Natural killer cell (primary cell): ENCODE results near the gene MRM2. TPM values are rescaled to one million over a fixed set of nuclear protein-coding genes. Genes with fewer than 3 reads are reported as not detected.

Experiments
- ATAC-seq, 3 donors: fragments of 150-1000 bp in 2 of 3; fragments of 200-7000 bp in 1 of 3; cut with Tn5 transposase; 1 replicate in 1 of 3; 2 replicates in 2 of 3; pipeline ENCODE4 v1.10.0; 2021; ENCODE audit warnings: mild to moderate bottlenecking in 2 of 3, moderate library complexity in 2 of 3
- DNase-seq, 2 donors: peaks; one replicate each; pipeline versions ENCODE4 v3.0.0 to v3.0.0-alpha.2; 2013 to 2021; ENCODE audit warnings: mixed read lengths in 1 of 2
- H3K27ac ChIP-seq: one replicate; pipeline ENCODE4 v1.5.1; 2013; ENCODE audit warnings: mild to moderate bottlenecking, low read length
- H3K27me3 ChIP-seq: one replicate; pipeline ENCODE4 v1.6.1; 2013; ENCODE audit warnings: low read length; ENCODE audit not compliant: control insufficient read depth, insufficient read depth
- H3K36me3 ChIP-seq: one replicate; pipeline ENCODE4 v1.6.1; 2013; ENCODE audit warnings: low read length; ENCODE audit not compliant: control insufficient read depth, insufficient read depth
- H3K4me1 ChIP-seq: one replicate; pipeline ENCODE4 v1.6.1; 2013; ENCODE audit warnings: low read length; ENCODE audit not compliant: control insufficient read depth, insufficient read depth
- H3K4me3 ChIP-seq: one replicate; pipeline ENCODE4 v1.5.1; 2013; ENCODE audit warnings: low read length
- H3K9me3 ChIP-seq: one replicate; pipeline ENCODE4 v1.6.1; 2013; ENCODE audit warnings: low read length; ENCODE audit not compliant: control insufficient read depth, insufficient read depth
- H3K27ac Mint-ChIP-seq, 2 donors: one replicate each; pipeline ENCODE4 v1.8.0; 2022; ENCODE audit warnings: mild to moderate bottlenecking in 2 of 2, mixed read lengths in 2 of 2, moderate library complexity in 1 of 2
- H3K27me3 Mint-ChIP-seq, 2 donors: one replicate each; pipeline ENCODE4 v1.8.0; 2022; ENCODE audit warnings: low read depth in 2 of 2, mixed read lengths in 2 of 2
- H3K36me3 Mint-ChIP-seq: one replicate; pipeline ENCODE4 v1.8.0; 2022; ENCODE audit warnings: mixed read lengths
- H3K4me1 Mint-ChIP-seq, 2 donors: one replicate each; pipeline ENCODE4 v1.8.0; 2022; ENCODE audit warnings: mixed read lengths in 2 of 2
- H3K4me3 Mint-ChIP-seq: one replicate; pipeline ENCODE4 v1.8.0; 2022; ENCODE audit warnings: mild to moderate bottlenecking, moderate library complexity, mixed read lengths
- H3K9me3 Mint-ChIP-seq, 2 donors: one replicate each; pipeline ENCODE4 v1.8.0; 2022; ENCODE audit warnings: mixed read lengths in 2 of 2
- WGBS: methylation state at CpG from one replicate; pipeline ENCODE4 v1.1.7; 2013; ENCODE audit warnings: missing lambda C conversion rate; ENCODE audit not compliant: insufficient coverage; 5-methylcytosine and 5-hydroxymethylcytosine counted together
- intact Hi-C: fragments of 100-400 bp; cut with micrococcal nuclease; formaldehyde crosslinking; loops from one replicate; pipeline ENCODE4 v1.14.2; 2022
- total RNA-seq, 4 donors: library from RNA; stranded (reverse); fragments of 120-200 nt in 1 of 4; gene quantifications; one replicate each; pipeline versions ENCODE4 v1.2.3 to v1.2.4, GENCODE V29; 2013 to 2022
- TF ChIP-seq, protein P1 (sequence below): fragments of 200-600 bp; IDR thresholded peaks from one replicate; pipeline ENCODE4 v1.8.0; 2022; ENCODE audit warnings: antibody characterized with exemption

MRM2 gene
- total RNA-seq, 3 donors from 2014 or later (not counting 1 experiment from before 2014, with no cell fraction given), result 7.9 to 12.0 (median 10.0) TPM

DNA sequence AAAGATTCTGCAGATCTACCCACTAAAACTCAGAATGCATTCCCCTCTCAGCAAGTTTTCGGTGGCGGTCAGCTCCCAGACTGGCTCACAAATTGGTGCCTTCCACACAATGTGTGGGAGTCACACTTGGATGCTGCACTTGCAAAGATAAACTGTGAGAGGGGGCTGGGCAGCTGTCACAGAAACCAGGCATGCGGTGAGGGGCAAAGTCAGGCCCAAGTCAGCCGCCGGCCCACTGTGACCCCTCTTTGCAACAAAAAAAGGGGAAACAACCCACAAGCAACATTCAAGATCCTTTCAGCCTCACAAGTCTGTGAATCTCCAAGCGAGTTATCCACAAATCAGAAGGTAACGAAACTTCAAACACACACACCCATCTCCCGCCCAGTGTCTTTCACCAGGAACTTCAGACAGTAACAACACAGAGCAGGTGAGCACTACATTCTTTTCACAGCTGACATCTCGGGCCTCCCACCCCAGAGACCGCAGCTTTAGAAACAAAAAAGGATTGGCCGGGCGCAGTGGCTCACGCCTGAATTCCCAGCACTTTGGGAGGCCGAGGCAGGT, 40.3 kb upstream of the MRM2 start:
- TF ChIP-seq, protein P1, sequence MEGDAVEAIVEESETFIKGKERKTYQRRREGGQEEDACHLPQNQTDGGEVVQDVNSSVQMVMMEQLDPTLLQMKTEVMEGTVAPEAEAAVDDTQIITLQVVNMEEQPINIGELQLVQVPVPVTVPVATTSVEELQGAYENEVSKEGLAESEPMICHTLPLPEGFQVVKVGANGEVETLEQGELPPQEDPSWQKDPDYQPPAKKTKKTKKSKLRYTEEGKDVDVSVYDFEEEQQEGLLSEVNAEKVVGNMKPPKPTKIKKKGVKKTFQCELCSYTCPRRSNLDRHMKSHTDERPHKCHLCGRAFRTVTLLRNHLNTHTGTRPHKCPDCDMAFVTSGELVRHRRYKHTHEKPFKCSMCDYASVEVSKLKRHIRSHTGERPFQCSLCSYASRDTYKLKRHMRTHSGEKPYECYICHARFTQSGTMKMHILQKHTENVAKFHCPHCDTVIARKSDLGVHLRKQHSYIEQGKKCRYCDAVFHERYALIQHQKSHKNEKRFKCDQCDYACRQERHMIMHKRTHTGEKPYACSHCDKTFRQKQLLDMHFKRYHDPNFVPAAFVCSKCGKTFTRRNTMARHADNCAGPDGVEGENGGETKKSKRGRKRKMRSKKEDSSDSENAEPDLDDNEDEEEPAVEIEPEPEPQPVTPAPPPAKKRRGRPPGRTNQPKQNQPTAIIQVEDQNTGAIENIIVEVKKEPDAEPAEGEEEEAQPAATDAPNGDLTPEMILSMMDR, result no peak
- WGBS, result 94% methylated on average over 14 of the region's 14 CpGs
- H3K9me3 ChIP-seq, result no peaks in the 10 kb centered on the region
- Mint-ChIP-seq H3K9me3 (no peaks in the 10 kb centered on the region), H3K27me3 (no peaks in the 10 kb centered on the region), H3K4me1 (peaks cover 0 to 7% of the 10 kb centered on the region in 2 donors), H3K27ac (no peak overlapping the region), H3K4me3 (no peak overlapping the region), H3K36me3 (no peaks in the 10 kb centered on the region)
- H3K4me1 ChIP-seq, result no peaks in the 10 kb centered on the region
- ATAC-seq (no peak), DNase-seq (no peak)
- H3K4me3 ChIP-seq, result no peak overlapping the region
- intact Hi-C loops, result no loop called here
- no peak overlapping the region for H3K27ac ChIP-seq
- no peaks in the 10 kb centered on the region for H3K36me3 ChIP-seq
- H3K27me3 ChIP-seq, result no peaks in the 10 kb centered on the region

DNA sequence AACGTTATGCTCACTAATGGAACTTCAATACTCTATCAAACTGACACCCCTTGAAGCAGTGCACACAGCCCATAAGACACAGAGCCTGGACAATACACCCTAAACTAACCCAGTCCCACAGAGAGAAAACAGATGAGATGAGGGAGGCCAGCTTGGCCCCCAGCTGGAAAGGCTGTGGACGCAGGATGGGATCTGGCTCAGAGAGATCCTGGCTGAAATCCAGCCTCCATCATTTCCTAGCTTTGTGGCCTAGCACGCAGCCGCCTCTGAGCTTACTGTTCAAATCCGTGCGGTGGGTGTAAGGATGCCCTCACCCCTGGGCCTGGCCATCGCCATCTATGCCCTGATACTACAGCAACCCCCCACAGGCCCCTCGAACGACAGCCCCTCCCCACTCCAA, 39.5 kb upstream of the MRM2 start:
- no peak overlapping the region for H3K4me3 Mint-ChIP-seq
- H3K36me3 Mint-ChIP-seq, result no peaks in the 10 kb centered on the region
- Histone ChIP-seq H3K27me3 (no peaks in the 10 kb centered on the region), H3K4me1 (no peaks in the 10 kb centered on the region), H3K4me3 (no peak overlapping the region), H3K36me3 (no peaks in the 10 kb centered on the region), H3K9me3 (no peaks in the 10 kb centered on the region), H3K27ac (no peak overlapping the region)
- peaks cover 0 to 7% of the 10 kb centered on the region in 2 donors for H3K4me1 Mint-ChIP-seq
- intact Hi-C loops, result no loop called here
- H3K27ac Mint-ChIP-seq, result no peak overlapping the region
- TF ChIP-seq, protein P1, result no peak
- no peak for DNase-seq
- no peak for ATAC-seq
- no peaks in the 10 kb centered on the region for H3K27me3 Mint-ChIP-seq
- no peaks in the 10 kb centered on the region for H3K9me3 Mint-ChIP-seq
- 93% methylated on average over 9 of the region's 9 CpGs for WGBS

DNA sequence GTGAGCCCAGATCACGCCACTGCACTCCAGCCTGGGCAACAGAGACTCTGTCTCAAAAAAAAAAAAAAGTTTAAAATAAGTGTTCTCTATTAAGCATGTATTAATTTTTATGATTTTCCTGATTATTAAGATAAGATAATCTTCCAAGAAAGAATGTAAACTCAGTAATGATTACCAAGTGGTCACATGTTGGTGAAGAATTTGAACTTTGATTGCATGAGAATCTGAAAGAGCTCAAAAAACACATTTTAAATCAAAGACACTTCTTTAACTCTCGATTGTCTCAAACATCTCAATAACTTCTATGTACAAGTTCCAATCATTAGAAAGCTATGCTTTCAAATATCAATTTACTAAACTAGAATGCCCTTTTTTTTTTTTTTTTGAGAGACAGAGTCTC, 38.4 kb upstream of the MRM2 start:
- H3K9me3 Mint-ChIP-seq, result no peaks in the 10 kb centered on the region
- H3K36me3 ChIP-seq, result peaks cover 2% of the 10 kb centered on the region
- H3K4me3 Mint-ChIP-seq, result no peak overlapping the region
- H3K27ac ChIP-seq, result no peak overlapping the region
- no peaks in the 10 kb centered on the region for H3K27me3 Mint-ChIP-seq
- intact Hi-C loops, result no loop called here
- H3K4me1 ChIP-seq, result no peaks in the 10 kb centered on the region
- no peaks in the 10 kb centered on the region for H3K36me3 Mint-ChIP-seq
- TF ChIP-seq, protein P1, result no peak
- no peak overlapping the region for H3K4me3 ChIP-seq
- no peaks in the 10 kb centered on the region for H3K27me3 ChIP-seq
- ATAC-seq (no peak), DNase-seq (no peak)
- no peaks in the 10 kb centered on the region for H3K9me3 ChIP-seq
- H3K27ac Mint-ChIP-seq, result no peak overlapping the region
- WGBS, result 75% methylated on average over 2 of the region's 2 CpGs
- peaks cover 0 to 7% of the 10 kb centered on the region in 2 donors for H3K4me1 Mint-ChIP-seq

DNA sequence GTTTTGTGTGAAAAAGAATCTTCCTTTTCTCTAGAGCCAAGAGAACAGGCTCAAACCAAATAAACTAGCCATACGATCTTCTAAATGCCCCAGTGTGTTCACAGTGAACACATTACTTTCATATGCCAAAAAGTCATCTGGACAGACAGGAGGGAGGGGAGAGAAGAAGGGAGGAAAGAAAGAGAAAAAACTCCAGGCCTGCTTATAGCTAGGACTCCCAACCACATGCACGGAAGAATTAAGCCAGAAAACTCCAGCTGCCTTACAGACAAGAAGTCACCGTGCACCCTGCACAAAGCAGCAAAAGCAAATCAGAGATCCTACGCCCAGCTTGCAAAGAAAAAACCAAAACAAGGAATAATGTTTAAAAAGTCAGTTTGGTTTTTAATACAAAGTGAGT, 37.9 kb upstream of the MRM2 start:
- Mint-ChIP-seq H3K36me3 (no peaks in the 10 kb centered on the region), H3K27ac (no peak overlapping the region), H3K9me3 (no peaks in the 10 kb centered on the region), H3K4me1 (peaks cover 0 to 7% of the 10 kb centered on the region in 2 donors), H3K4me3 (no peak overlapping the region), H3K27me3 (no peaks in the 10 kb centered on the region)
- 54% methylated on average over 3 of the region's 4 CpGs for WGBS
- intact Hi-C loops, result no loop called here
- TF ChIP-seq, protein P1, result no peak
- ATAC-seq (no peak), DNase-seq (no peak)
- H3K27ac ChIP-seq, result no peak overlapping the region
- H3K27me3 ChIP-seq, result no peaks in the 10 kb centered on the region
- H3K4me1 ChIP-seq, result no peaks in the 10 kb centered on the region
- H3K4me3 ChIP-seq, result no peak overlapping the region
- H3K9me3 ChIP-seq, result no peaks in the 10 kb centered on the region
- peaks cover 2% of the 10 kb centered on the region for H3K36me3 ChIP-seq
